ENCODE data around the gene MRPL19. TPM values are rescaled to one million over a fixed set of nuclear protein-coding genes. Genes with fewer than 3 reads are reported as not detected.

Gene MRPL19
- total RNA-seq, 1 experiment from 2014 or later, result 73.0 TPM

- WGBS (ENCODE audit: extremely low coverage, insufficient read length, low lambda C conversion rate), result no CpG with 5 or more reads among the region's 2 CpGs
- TF ChIP-seq, protein P1, sequence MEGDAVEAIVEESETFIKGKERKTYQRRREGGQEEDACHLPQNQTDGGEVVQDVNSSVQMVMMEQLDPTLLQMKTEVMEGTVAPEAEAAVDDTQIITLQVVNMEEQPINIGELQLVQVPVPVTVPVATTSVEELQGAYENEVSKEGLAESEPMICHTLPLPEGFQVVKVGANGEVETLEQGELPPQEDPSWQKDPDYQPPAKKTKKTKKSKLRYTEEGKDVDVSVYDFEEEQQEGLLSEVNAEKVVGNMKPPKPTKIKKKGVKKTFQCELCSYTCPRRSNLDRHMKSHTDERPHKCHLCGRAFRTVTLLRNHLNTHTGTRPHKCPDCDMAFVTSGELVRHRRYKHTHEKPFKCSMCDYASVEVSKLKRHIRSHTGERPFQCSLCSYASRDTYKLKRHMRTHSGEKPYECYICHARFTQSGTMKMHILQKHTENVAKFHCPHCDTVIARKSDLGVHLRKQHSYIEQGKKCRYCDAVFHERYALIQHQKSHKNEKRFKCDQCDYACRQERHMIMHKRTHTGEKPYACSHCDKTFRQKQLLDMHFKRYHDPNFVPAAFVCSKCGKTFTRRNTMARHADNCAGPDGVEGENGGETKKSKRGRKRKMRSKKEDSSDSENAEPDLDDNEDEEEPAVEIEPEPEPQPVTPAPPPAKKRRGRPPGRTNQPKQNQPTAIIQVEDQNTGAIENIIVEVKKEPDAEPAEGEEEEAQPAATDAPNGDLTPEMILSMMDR (conservative IDR thresholded peaks at IDR 0.05), result no peak
- H3K79me1 ChIP-seq (ENCODE audit: insufficient read depth, low read depth, low read length, poor library complexity, severe bottlenecking), result no peaks in the 10 kb centered on the region
- no peak overlapping the region for H3K4ac ChIP-seq (ENCODE audit: low read depth, low read length)
- H3K23ac ChIP-seq (ENCODE audit: insufficient read length, low read depth, low read length), result no peak overlapping the region
- no peaks in the 10 kb centered on the region for H3K79me2 ChIP-seq (ENCODE audit: insufficient read depth, low read length)
- H4K5ac ChIP-seq (ENCODE audit: insufficient read length, low read depth, low read length), result no peak overlapping the region
- Mint-ChIP-seq H3K27ac (no peak overlapping the region), H3K4me3 (no peak overlapping the region), H3K4me1 (no peaks in the 10 kb centered on the region), H3K9me3 (peaks cover 0 to under 1% of the 10 kb centered on the region in 2 experiments; a peak in 2 of 5 replicates), H3K36me3 (ENCODE audit: insufficient read depth in 1 of 3, low read depth in 3 of 3) (no peaks in the 10 kb centered on the region), H3K27me3 (ENCODE audit: low read depth) (peaks cover 6% of the 10 kb centered on the region)
- H2BK12ac ChIP-seq (ENCODE audit: insufficient read length, low read depth, low read length), result no peak overlapping the region
- no peak overlapping the region for H3K14ac ChIP-seq (ENCODE audit: insufficient read depth, low read length)
- no peak overlapping the region for H2BK5ac ChIP-seq (ENCODE audit: insufficient read length, low read length)
- H3T11ph ChIP-seq (ENCODE audit: low read length), result no peak overlapping the region
- H3K27me3 ChIP-seq (ENCODE audit: insufficient read depth, low read length), result no peaks in the 10 kb centered on the region
- H3K23me2 ChIP-seq (ENCODE audit: insufficient read length, low read depth, low read length, poor library complexity, severe bottlenecking), result no peaks in the 10 kb centered on the region
- H3K9ac ChIP-seq (ENCODE audit: extremely low read depth, insufficient read length, low read length), result no peak overlapping the region
- no peak overlapping the region for H3K27ac ChIP-seq (ENCODE audit: insufficient read length, low read depth, low read length)
- no peak overlapping the region for H3K56ac ChIP-seq (ENCODE audit: insufficient read length, low read depth, low read length)
- no peak overlapping the region for H2AFZ ChIP-seq (ENCODE audit: low read length)
- H4K8ac ChIP-seq (replicated peaks; ENCODE audit: insufficient read length, low read depth, low read length), result no peak overlapping the region
- H4K20me1 ChIP-seq (ENCODE audit: control insufficient read depth, insufficient read depth, insufficient read length), result no peaks in the 10 kb centered on the region
- no peak overlapping the region for H4K91ac ChIP-seq (ENCODE audit: insufficient read length, low read depth, low read length)
- no peak overlapping the region for H3K4me2 ChIP-seq (ENCODE audit: insufficient read depth, insufficient read length, low read length)
- H2AK5ac ChIP-seq (ENCODE audit: insufficient read length, low read length), result no peak overlapping the region
- no peaks in the 10 kb centered on the region for H3K4me1 ChIP-seq (ENCODE audit: insufficient read depth, low read length)
- no peak overlapping the region for H3K18ac ChIP-seq (ENCODE audit: insufficient read length, low read depth, low read length)
- H2BK120ac ChIP-seq (ENCODE audit: low read depth, low read length, poor library complexity, severe bottlenecking), result no peak overlapping the region
- no peak for DNase-seq
- H2BK15ac ChIP-seq (ENCODE audit: low read depth, low read length), result no peak overlapping the region
- H3K9me3 ChIP-seq (ENCODE audit: control insufficient read depth, low read depth, low read length), result no peaks in the 10 kb centered on the region
- H2BK20ac ChIP-seq (ENCODE audit: low read depth, low read length, poor library complexity, severe bottlenecking), result no peak overlapping the region
These were observed 24.1 kb upstream of the MRPL19 start for GRCh38 chr2:75622500-75622899.
